Liver (tissue), 3 donors: ENCODE results near the gene IPO5.

ENCODE experiments used
- RAD21 ChIP-seq, 2 donors: IDR thresholded peaks; 2 replicates each; pipeline ENCODE4 v1.6.1; 2016; ENCODE audit warnings: antibody characterized with exemption in 2 of 2, mild to moderate bottlenecking in 2 of 2
- YY1 ChIP-seq: IDR thresholded peaks from 2 replicates; pipeline ENCODE4 v1.6.1; 2016; ENCODE audit warnings: antibody characterized with exemption, mild to moderate bottlenecking
- TF ChIP-seq, protein P1 (sequence below): fragments of 150-350 bp; IDR thresholded peaks from 2 replicates; pipeline ENCODE4 v1.5.1; 2017; ENCODE audit warnings: improper control_type of control experiment, low read depth, low read length; ENCODE audit not compliant: missing input control
- donor health status: healthy.
- donor health status: healthy.

DNA sequence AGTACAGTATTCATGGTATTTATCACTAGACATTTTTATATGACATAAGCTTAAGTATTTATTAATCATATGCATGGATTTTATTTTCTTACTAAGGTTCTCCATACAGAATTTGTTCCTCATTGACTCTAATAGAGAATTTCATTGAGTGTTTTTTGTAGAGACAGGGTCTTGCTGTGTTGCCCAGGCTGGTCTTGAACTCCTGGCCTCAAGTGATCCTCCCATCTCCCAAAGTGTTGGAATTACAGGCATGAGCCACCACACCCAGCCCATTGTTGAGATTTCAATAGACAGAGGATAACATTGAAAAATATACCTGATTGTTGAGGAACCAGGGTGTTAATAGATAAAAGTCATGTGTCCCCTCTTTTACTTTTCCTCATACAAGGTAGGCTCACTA, 26.1 kb downstream of the IPO5 start:
- TF ChIP-seq, protein P1, sequence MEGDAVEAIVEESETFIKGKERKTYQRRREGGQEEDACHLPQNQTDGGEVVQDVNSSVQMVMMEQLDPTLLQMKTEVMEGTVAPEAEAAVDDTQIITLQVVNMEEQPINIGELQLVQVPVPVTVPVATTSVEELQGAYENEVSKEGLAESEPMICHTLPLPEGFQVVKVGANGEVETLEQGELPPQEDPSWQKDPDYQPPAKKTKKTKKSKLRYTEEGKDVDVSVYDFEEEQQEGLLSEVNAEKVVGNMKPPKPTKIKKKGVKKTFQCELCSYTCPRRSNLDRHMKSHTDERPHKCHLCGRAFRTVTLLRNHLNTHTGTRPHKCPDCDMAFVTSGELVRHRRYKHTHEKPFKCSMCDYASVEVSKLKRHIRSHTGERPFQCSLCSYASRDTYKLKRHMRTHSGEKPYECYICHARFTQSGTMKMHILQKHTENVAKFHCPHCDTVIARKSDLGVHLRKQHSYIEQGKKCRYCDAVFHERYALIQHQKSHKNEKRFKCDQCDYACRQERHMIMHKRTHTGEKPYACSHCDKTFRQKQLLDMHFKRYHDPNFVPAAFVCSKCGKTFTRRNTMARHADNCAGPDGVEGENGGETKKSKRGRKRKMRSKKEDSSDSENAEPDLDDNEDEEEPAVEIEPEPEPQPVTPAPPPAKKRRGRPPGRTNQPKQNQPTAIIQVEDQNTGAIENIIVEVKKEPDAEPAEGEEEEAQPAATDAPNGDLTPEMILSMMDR, result no peak
- TF ChIP-seq RAD21 (IDR thresholded peaks at IDR 0.05) (no peak), YY1 (no peak)
